GM21619 (cell line): Measurements from ENCODE around the gene ISG20L2.

Experiments used
- ATAC-seq: cut with Tn5 transposase; IDR thresholded peaks from one replicate; pipeline ENCODE4 v1.9.1; 2021; ENCODE audit not compliant: unreplicated experiment

Gene ISG20L2

DNA sequence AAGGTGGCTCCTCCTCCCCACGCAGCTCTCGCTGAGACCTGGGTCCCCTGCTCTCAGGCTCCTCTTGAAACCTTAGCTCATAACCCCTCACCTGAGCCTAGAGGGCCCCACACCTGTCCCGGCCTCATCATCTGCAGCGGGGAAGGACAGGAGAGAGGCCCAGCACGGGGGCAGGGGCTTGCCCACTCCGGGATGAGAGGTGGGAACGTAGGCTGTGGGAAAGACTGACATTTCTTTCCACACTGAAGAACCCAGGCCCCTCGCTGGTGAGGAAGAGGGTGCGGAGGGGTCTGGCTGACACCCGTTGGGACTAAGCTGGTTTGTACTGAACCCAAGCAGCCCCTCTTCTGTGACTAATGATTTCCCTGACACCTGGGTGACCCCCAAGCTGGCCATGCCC lies 37.4 kb downstream of the ISG20L2 start:
- ATAC-seq: no peak

- ATAC-seq: no peak
These were observed 37.9 kb downstream of the ISG20L2 start for GRCh38 chr1:156690675-156691036.

GRCh38 chr1:156689953-156690674 lies 38.5 kb downstream of the ISG20L2 start:
- no peak for ATAC-seq

GRCh38 chr1:156689035-156689952 lies 39.3 kb downstream of the ISG20L2 start:
- ATAC-seq: no peak

DNA sequence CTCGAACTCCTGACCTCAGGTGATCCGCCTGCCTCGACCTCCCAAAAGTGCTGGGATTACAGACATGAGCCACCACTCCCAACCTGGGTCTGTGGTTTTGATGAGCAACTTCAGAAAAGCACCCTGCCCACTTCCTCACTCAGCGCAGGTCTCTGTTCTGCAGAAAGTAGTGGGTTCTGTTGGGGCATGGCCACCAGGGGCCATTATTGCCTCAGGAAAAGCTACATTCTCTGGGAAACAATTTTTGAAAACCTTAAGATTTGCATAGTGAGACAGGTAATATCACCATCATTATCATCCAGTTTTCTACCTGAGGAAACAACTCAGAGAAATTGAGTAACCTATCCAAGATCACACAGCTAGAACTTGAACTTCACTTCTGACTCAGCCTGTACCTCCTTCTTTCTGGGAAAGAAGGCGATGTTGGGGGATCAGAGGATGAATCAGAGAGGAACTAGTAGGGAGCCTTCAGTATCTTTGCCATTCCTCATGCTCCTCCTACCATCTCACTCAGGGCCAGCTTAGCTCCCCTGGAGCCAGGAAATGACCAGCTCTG lies 44.3 kb downstream of the ISG20L2 start:
- ATAC-seq: no peak

- no peak for ATAC-seq
These were observed 46.2 kb downstream of the ISG20L2 start for GRCh38 chr1:156682166-156682890.

- ATAC-seq: no peak
These were observed 47.2 kb downstream of the ISG20L2 start for GRCh38 chr1:156681196-156681960.

DNA sequence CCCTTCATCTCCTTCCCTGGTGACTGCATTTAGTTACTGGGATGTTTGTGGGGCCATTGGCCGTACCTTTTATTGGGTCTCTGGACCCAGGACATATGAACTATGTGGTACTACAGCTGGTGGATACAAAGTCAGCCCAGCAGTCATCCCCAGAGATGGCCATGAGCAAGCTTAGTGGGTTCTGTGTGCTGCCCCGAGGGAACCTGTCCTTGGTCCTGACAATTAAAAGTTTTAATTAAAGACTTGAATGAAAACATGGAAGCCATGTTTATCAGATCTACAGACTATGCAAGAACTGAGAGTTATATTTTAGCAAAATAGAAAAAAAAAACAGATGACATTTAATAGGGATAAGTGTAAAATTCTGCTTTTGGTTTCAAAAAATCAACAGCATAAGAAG lies 48.5 kb downstream of the ISG20L2 start:
- ATAC-seq: no peak

GRCh38 chr1:156677616-156678596 lies 50.7 kb downstream of the ISG20L2 start:
- ATAC-seq: no peak

DNA sequence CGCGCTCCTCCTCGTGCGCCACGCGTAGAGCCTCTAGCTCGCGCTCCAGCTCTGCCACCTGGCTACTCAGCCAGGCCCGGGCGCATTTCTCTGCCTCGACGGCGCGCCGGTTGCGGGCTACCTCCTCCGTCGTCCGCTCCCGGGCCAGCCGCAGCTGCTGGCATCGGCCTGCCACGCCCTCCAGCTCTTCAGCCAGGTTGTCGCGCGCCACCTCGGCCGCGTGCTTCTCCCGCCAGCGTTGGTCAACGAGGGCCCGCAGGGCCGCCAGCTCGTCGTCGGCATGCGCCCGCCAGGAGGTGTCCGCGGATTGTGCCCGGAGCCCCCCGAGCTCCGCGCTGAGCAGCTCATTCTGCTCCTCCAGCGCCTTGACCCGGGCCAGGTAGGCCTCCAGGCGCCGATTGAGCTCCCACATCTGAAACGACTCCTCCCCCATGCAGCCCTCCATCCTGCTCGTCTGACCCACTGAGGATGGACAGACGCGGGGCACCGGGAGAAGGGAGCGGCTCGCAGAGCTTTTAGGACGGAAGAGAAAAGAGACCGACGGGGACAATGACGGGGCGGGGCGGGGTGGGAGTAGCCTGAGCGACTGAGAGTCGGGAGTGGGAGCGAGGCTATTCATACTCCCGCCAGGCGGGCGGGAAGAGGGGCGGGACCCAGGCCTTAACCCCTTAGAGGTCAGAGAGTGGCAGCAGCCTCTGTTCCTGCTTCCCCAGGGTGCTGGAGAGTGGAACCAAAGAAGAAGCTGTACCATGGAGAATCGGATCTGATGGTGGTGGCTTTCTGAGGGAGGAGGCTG lies 51.5 kb downstream of the ISG20L2 start, which contains the start of gene NES:
Gene NES (minus strand): TSS at position 588 of the 796 bp plus-strand sequence. CDS start 143 bp downstream, at position 445.
- ATAC-seq: no peak

GRCh38 chr1:156676114-156676819 lies 52.3 kb downstream of the ISG20L2 start:
- no peak for ATAC-seq

- ATAC-seq: no peak
These were observed 53.1 kb downstream of the ISG20L2 start for GRCh38 chr1:156675210-156676113.

GRCh38 chr1:156673387-156674121 lies 55.0 kb downstream of the ISG20L2 start:
- ATAC-seq: no peak
